PC-9 (cell line): ENCODE results near the gene ZDHHC3. TPM values are rescaled to one million over a fixed set of nuclear protein-coding genes. Genes with fewer than 3 reads are reported as not detected.

Source experiments
- BruUV-seq: library from RNA; stranded (reverse); fragments of 400-500 nt; replicated peaks from 2 replicates; lab custom pipeline; 2021; lab: Mats Ljungman, UMichigan
- CTCF ChIA-PET: fragments of 300-600 bp; sonication (Branson Sonifier 250); formaldehyde crosslinking; loops from one replicate; lab custom pipeline; 2022; ENCODE audit warnings: antibody characterized with exemption; lab: Charles Lee
- POLR2A ChIA-PET: fragments of 300-600 bp; sonication (Branson Sonifier 250); formaldehyde crosslinking; loops from one replicate; lab custom pipeline; 2022; ENCODE audit warnings: antibody characterized with exemption; ENCODE audit not compliant: unreplicated experiment; lab: Charles Lee
- DNase-seq, 2 experiments: peaks; one replicate each; pipeline versions ENCODE4 v3.0.0 to v3.0.0-alpha.2; 2015 to 2022; ENCODE audit warnings: mixed read lengths in 1 of 2
- H2AFZ ChIP-seq: fragments of 200-600 bp; sonication (generic); 2 replicates; pipeline ENCODE4 v1.8.1; 2017; ENCODE audit warnings: antibody characterized with exemption
- H3F3A ChIP-seq: fragments of 200-600 bp; sonication (generic); 2 replicates; pipeline ENCODE4 v1.8.1; 2017; ENCODE audit warnings: antibody characterized with exemption, mild to moderate bottlenecking, low read depth; ENCODE audit not compliant: insufficient read depth
- H3K27ac ChIP-seq: fragments of 200-600 bp; sonication (generic); 2 replicates; pipeline ENCODE4 v1.6.1; 2016; ENCODE audit warnings: mixed run types
- H3K27me3 ChIP-seq: fragments of 200-600 bp; sonication (generic); 2 replicates; pipeline ENCODE4 v1.6.1; 2016; ENCODE audit warnings: low read depth, mixed run types; ENCODE audit not compliant: insufficient read depth
- H3K36me3 ChIP-seq: fragments of 200-600 bp; sonication (generic); 2 replicates; pipeline ENCODE4 v1.6.1; 2016; ENCODE audit warnings: low read depth, mixed run types
- H3K4me1 ChIP-seq: fragments of 200-600 bp; sonication (generic); replicated peaks from 2 replicates; pipeline ENCODE4 v1.6.1; 2016; ENCODE audit warnings: mixed run types; ENCODE audit not compliant: insufficient read depth
- H3K4me2 ChIP-seq: fragments of 200-600 bp; sonication (generic); 2 replicates; pipeline ENCODE4 v1.6.1; 2017; ENCODE audit warnings: mixed run types
- H3K4me3 ChIP-seq: fragments of 200-600 bp; sonication (generic); 2 replicates; pipeline ENCODE4 v1.6.1; 2016; ENCODE audit warnings: mixed run types
- H3K79me2 ChIP-seq: fragments of 200-600 bp; sonication (generic); 2 replicates; pipeline ENCODE4 v1.6.1; 2017; ENCODE audit warnings: low read depth, mixed run types
- H3K9me2 ChIP-seq: fragments of 200-600 bp; sonication (generic); 2 replicates; pipeline ENCODE4 v1.8.1; 2017; ENCODE audit warnings: mild to moderate bottlenecking; ENCODE audit not compliant: insufficient read depth
- H3K9me3 ChIP-seq: fragments of 200-600 bp; sonication (generic); 2 replicates; pipeline ENCODE4 v1.8.1; 2016; ENCODE audit warnings: low read depth; ENCODE audit not compliant: insufficient read depth
- H4K20me1 ChIP-seq: fragments of 200-600 bp; sonication (generic); 2 replicates; pipeline ENCODE4 v1.8.1; 2017; ENCODE audit not compliant: insufficient read depth
- CTCF ChIP-seq: fragments of 200-600 bp; sonication (generic); conservative IDR thresholded peaks from 2 replicates; pipeline ENCODE4 v1.6.1; 2017; ENCODE audit warnings: mixed run types, antibody characterized with exemption, mild to moderate bottlenecking, moderate library complexity
- EZH2 ChIP-seq: fragments of 200-600 bp; sonication (generic); IDR thresholded peaks from 2 replicates; pipeline ENCODE4 v1.8.0; 2017; ENCODE audit warnings: antibody characterized with exemption, low read depth
- intact Hi-C: fragments of 100-400 bp; cut with micrococcal nuclease; formaldehyde crosslinking; loops from one replicate; pipeline ENCODE4 v1.10.0; 2022; ENCODE audit not compliant: unreplicated experiment
- total RNA-seq: library from RNA; stranded (reverse); gene quantifications from 2 replicates; pipeline ENCODE4 v1.2.3, GENCODE V29; 2021

ZDHHC3 gene
- total RNA-seq, 1 experiment from 2014 or later, result 107 TPM

GRCh38 chr3:44910693-44911092, 65.3 kb downstream of the ZDHHC3 start:
- Histone ChIP-seq H3K4me2 (no peak overlapping the region), H3K4me1 (no peaks in the 10 kb centered on the region), H3K36me3 (no peaks in the 10 kb centered on the region), H3K9me2 (no peaks in the 10 kb centered on the region), H3K79me2 (no peaks in the 10 kb centered on the region), H3K27me3 (no peaks in the 10 kb centered on the region), H3K4me3 (no peak overlapping the region), H4K20me1 (no peaks in the 10 kb centered on the region), H2AFZ (no peak overlapping the region), H3K27ac (no peak overlapping the region), H3K9me3 (no peaks in the 10 kb centered on the region), H3F3A (0 out of 2 replicates have a peak, but pooled peaks cover 6% of the 10 kb centered on the region)
- no peak for DNase-seq
- intact Hi-C loops, result loop anchor here (5.0 kb wide), 2 partner anchors 48 to 63 kb away; partner anchors contain the start of gene TMEM42
- ChIA-PET POLR2A (no interaction called here), CTCF (no interaction called here)
- TF ChIP-seq CTCF (no peak), EZH2 (no peak)
- BruUV-seq, result no TSS peak

- TF ChIP-seq EZH2 (no peak), CTCF (no peak)
These were observed 66.9 kb downstream of the ZDHHC3 start for GRCh38 chr3:44909063-44909462.

GRCh38 chr3:44907612-44908011, 68.4 kb downstream of the ZDHHC3 start:
- no peak overlapping the region for H3K4me3 ChIP-seq
- H3K9me3 ChIP-seq, result no peaks in the 10 kb centered on the region
- no peaks in the 10 kb centered on the region for H3K36me3 ChIP-seq
- no TSS peak for BruUV-seq
- no peak overlapping the region for H3K27ac ChIP-seq
- TF ChIP-seq CTCF (no peak), EZH2 (no peak)
- H3K27me3 ChIP-seq, result no peaks in the 10 kb centered on the region
- H2AFZ ChIP-seq, result no peak overlapping the region
- H3K9me2 ChIP-seq, result no peaks in the 10 kb centered on the region
- no peaks in the 10 kb centered on the region for H4K20me1 ChIP-seq
- POLR2A ChIA-PET, result interaction anchor here (0.5 to 0.6 kb wide), 2 partner anchors 34 to 146 kb away, joined by 3 read pairs; partner anchors contain the start of genes KIAA1143 and KIF15
- CTCF ChIA-PET, result no interaction called here
- no peak for DNase-seq
- no peaks in the 10 kb centered on the region for H3F3A ChIP-seq
- intact Hi-C loops, result no loop called here
- H3K79me2 ChIP-seq, result no peaks in the 10 kb centered on the region
- no peak overlapping the region for H3K4me2 ChIP-seq
- no peaks in the 10 kb centered on the region for H3K4me1 ChIP-seq

More at GRCh38 chr3:44909063-44909462, 66.9 kb downstream of the ZDHHC3 start:
- H3K4me1 ChIP-seq, result no peaks in the 10 kb centered on the region
- ChIA-PET POLR2A (no interaction called here), CTCF (no interaction called here)
- no peaks in the 10 kb centered on the region for H4K20me1 ChIP-seq
- no peaks in the 10 kb centered on the region for H3K79me2 ChIP-seq
- H3K4me3 ChIP-seq, result no peak overlapping the region
- no peak overlapping the region for H2AFZ ChIP-seq
- no peak for DNase-seq
- H3K9me3 ChIP-seq, result no peaks in the 10 kb centered on the region
- H3K36me3 ChIP-seq, result no peaks in the 10 kb centered on the region
- H3K27ac ChIP-seq, result no peak overlapping the region
- H3K4me2 ChIP-seq, result no peak overlapping the region
- no peaks in the 10 kb centered on the region for H3F3A ChIP-seq
- BruUV-seq, result no TSS peak
- H3K9me2 ChIP-seq, result no peaks in the 10 kb centered on the region
- intact Hi-C loops, result no loop called here
- H3K27me3 ChIP-seq, result no peaks in the 10 kb centered on the region
